HAP-1 (cell line): Measurements from ENCODE around the gene AMIGO1.
A peak's percentile ranks its signal among the peaks of the same experiment; 100 is the strongest.
"Not testable (repeated sequence)": the region's sequence is repeated elsewhere in the genome, so short reads cannot be mapped to it uniquely, and the experiment has no call there.

Source experiments
- DNase-seq, 2 experiments: peaks; one replicate each; pipeline ENCODE4 v3.0.0-alpha.2; 2016 to 2020; ENCODE audit warnings: low spot score in 2 of 2
- H3K27me3 ChIP-seq: fragments of 250-450 bp; sonication (Bioruptor Pico); 2 replicates; pipeline ENCODE4 v1.5.1; 2020; ENCODE audit warnings: low read depth, mild to moderate bottlenecking, moderate library complexity
- H3K36me3 ChIP-seq: fragments of 250-450 bp; sonication (Bioruptor Pico); replicated peaks from 2 replicates; pipeline ENCODE4 v1.5.1; 2020; ENCODE audit warnings: mild to moderate bottlenecking
- H3K4me1 ChIP-seq: fragments of 250-450 bp; sonication (Bioruptor Pico); 2 replicates; pipeline ENCODE4 v1.5.1; 2020; ENCODE audit warnings: mild to moderate bottlenecking
- H3K4me3 ChIP-seq: fragments of 250-450 bp; sonication (Bioruptor Pico); 2 replicates; pipeline ENCODE4 v1.5.1; 2020; ENCODE audit warnings: mild to moderate bottlenecking, moderate library complexity
- H3K9me3 ChIP-seq: fragments of 250-450 bp; sonication (Bioruptor Pico); 2 replicates; pipeline ENCODE4 v1.5.1; 2020; ENCODE audit warnings: mild to moderate bottlenecking, moderate library complexity
- in situ Hi-C: fragments of 300-500 bp; cut with MboI; formaldehyde crosslinking; loops from 3 replicates; pipeline ENCODE4 v1.14.3; 2020; ENCODE audit warnings: low sequenced_read_pairs, inconsistent platforms, mixed read lengths

Gene AMIGO1

GRCh38 chr1:109481646-109482045 lies 27.9 kb downstream of the AMIGO1 start:
- in situ Hi-C loops: no loop called here
- Histone ChIP-seq H3K27me3 (no peaks in the 10 kb centered on the region), H3K4me3 (no peak overlapping the region), H3K9me3 (no peaks in the 10 kb centered on the region), H3K36me3 (no peaks in the 10 kb centered on the region), H3K4me1 (peaks cover 10% of the 10 kb centered on the region)
- DNase-seq: no peak

- H3K36me3 ChIP-seq: no peaks in the 10 kb centered on the region
- no peak for DNase-seq
- peaks cover 10% of the 10 kb centered on the region for H3K4me1 ChIP-seq
- H3K27me3 ChIP-seq: no peaks in the 10 kb centered on the region
- in situ Hi-C loops: no loop called here
- H3K9me3 ChIP-seq: no peaks in the 10 kb centered on the region
- H3K4me3 ChIP-seq: no peak overlapping the region
Measured at GRCh38 chr1:109479901-109480300, 29.6 kb downstream of the AMIGO1 start.

GRCh38 chr1:109479311-109479710 lies 30.2 kb downstream of the AMIGO1 start:
- Histone ChIP-seq H3K4me1 (peaks cover 5% of the 10 kb centered on the region), H3K4me3 (no peak overlapping the region), H3K9me3 (no peaks in the 10 kb centered on the region), H3K27me3 (no peaks in the 10 kb centered on the region), H3K36me3 (no peaks in the 10 kb centered on the region)
- no peak for DNase-seq
- in situ Hi-C loops: no loop called here

GRCh38 chr1:109478806-109479205 lies 30.7 kb downstream of the AMIGO1 start:
- no peak overlapping the region for H3K4me3 ChIP-seq
- H3K9me3 ChIP-seq: no peaks in the 10 kb centered on the region
- H3K4me1 ChIP-seq: peaks cover 5% of the 10 kb centered on the region
- no peaks in the 10 kb centered on the region for H3K36me3 ChIP-seq
- H3K27me3 ChIP-seq: no peaks in the 10 kb centered on the region
- no peak for DNase-seq
- in situ Hi-C loops: no loop called here

- DNase-seq: no peak
- H3K9me3 ChIP-seq: no peaks in the 10 kb centered on the region
- H3K36me3 ChIP-seq: no peaks in the 10 kb centered on the region
- H3K27me3 ChIP-seq: no peaks in the 10 kb centered on the region
- H3K4me1 ChIP-seq: peaks cover under 1% of the 10 kb centered on the region; the same call in 1 of the 2 replicates
- no peak overlapping the region for H3K4me3 ChIP-seq
- in situ Hi-C loops: no loop called here
Measured at GRCh38 chr1:109477821-109478220, 31.7 kb downstream of the AMIGO1 start.

- no peaks in the 10 kb centered on the region for H3K27me3 ChIP-seq
- in situ Hi-C loops: no loop called here
- DNase-seq: no peak
Measured at GRCh38 chr1:109476825-109477224, 32.7 kb downstream of the AMIGO1 start.

GRCh38 chr1:109475261-109475660 lies 34.3 kb downstream of the AMIGO1 start:
- no peaks in the 10 kb centered on the region for H3K9me3 ChIP-seq
- no peaks in the 10 kb centered on the region for H3K36me3 ChIP-seq
- in situ Hi-C loops: no loop called here
- DNase-seq: no peak
- H3K4me3 ChIP-seq: no peak overlapping the region
- H3K4me1 ChIP-seq: no peaks in the 10 kb centered on the region
- H3K27me3 ChIP-seq: no peaks in the 10 kb centered on the region; the same call in none of the 2 replicates

More at GRCh38 chr1:109476825-109477224, 32.7 kb downstream of the AMIGO1 start:
- H3K9me3 ChIP-seq: no peaks in the 10 kb centered on the region
- no peaks in the 10 kb centered on the region for H3K36me3 ChIP-seq
- no peak overlapping the region for H3K4me3 ChIP-seq
- H3K4me1 ChIP-seq: no peaks in the 10 kb centered on the region

- in situ Hi-C loops: no loop called here
- no peaks in the 10 kb centered on the region; the same call in none of the 2 replicates for H3K27me3 ChIP-seq
- DNase-seq: no peak
- no peak overlapping the region for H3K4me3 ChIP-seq
- no peaks in the 10 kb centered on the region for H3K9me3 ChIP-seq
- no peaks in the 10 kb centered on the region for H3K4me1 ChIP-seq
- H3K36me3 ChIP-seq: no peaks in the 10 kb centered on the region
Measured at GRCh38 chr1:109474697-109475096, 34.8 kb downstream of the AMIGO1 start.

GRCh38 chr1:109473284-109474057 lies 36.1 kb downstream of the AMIGO1 start:
- H3K27me3 ChIP-seq, DNase-seq, H3K36me3 ChIP-seq, H3K9me3 ChIP-seq, in situ Hi-C loops, H3K4me3 ChIP-seq: not testable (repeated sequence)
- peaks cover 11% of the 10 kb centered on the region for H3K4me1 ChIP-seq

GRCh38 chr1:109472779-109473178 lies 36.7 kb downstream of the AMIGO1 start:
- H3K27me3 ChIP-seq: no peaks in the 10 kb centered on the region; the same call in none of the 2 replicates
- H3K4me1 ChIP-seq: peaks cover 17% of the 10 kb centered on the region
- DNase-seq: no peak
- no peaks in the 10 kb centered on the region for H3K36me3 ChIP-seq
- in situ Hi-C loops: no loop called here
- H3K9me3 ChIP-seq: no peaks in the 10 kb centered on the region
- H3K4me3 ChIP-seq: no peak overlapping the region

- Histone ChIP-seq H3K9me3 (no peaks in the 10 kb centered on the region), H3K36me3 (no peaks in the 10 kb centered on the region), H3K27me3 (no peaks in the 10 kb centered on the region; the same call in none of the 2 replicates), H3K4me1 (peaks cover 25% of the 10 kb centered on the region), H3K4me3 (no peak overlapping the region)
- in situ Hi-C loops: no loop called here
- no peak for DNase-seq
Measured at GRCh38 chr1:109470245-109470644, 39.3 kb downstream of the AMIGO1 start.

GRCh38 chr1:109468903-109469302 lies 40.6 kb downstream of the AMIGO1 start:
- peak in 1 of 2 experiments; percentile 87 for DNase-seq
- in situ Hi-C loops: no loop called here
- Histone ChIP-seq H3K36me3 (no peaks in the 10 kb centered on the region), H3K27me3 (no peaks in the 10 kb centered on the region; the same call in none of the 2 replicates), H3K4me3 (no peak overlapping the region), H3K4me1 (peaks cover 31% of the 10 kb centered on the region), H3K9me3 (no peaks in the 10 kb centered on the region)

GRCh38 chr1:109468061-109468460 lies 41.5 kb downstream of the AMIGO1 start:
- in situ Hi-C loops: no loop called here
- Histone ChIP-seq H3K4me3 (no peak overlapping the region), H3K9me3 (no peaks in the 10 kb centered on the region), H3K36me3 (no peaks in the 10 kb centered on the region), H3K27me3 (no peaks in the 10 kb centered on the region; the same call in none of the 2 replicates), H3K4me1 (peaks cover 31% of the 10 kb centered on the region)
- DNase-seq: no peak

GRCh38 chr1:109467301-109467777 lies 42.2 kb downstream of the AMIGO1 start:
- no peaks in the 10 kb centered on the region for H3K9me3 ChIP-seq
- no peaks in the 10 kb centered on the region; the same call in none of the 2 replicates for H3K27me3 ChIP-seq
- in situ Hi-C loops: no loop called here
- H3K4me1 ChIP-seq: peaks cover 31% of the 10 kb centered on the region
- peak overlapping the region; percentile 43 for H3K4me3 ChIP-seq
- no peaks in the 10 kb centered on the region for H3K36me3 ChIP-seq
- peak in 1 of 2 experiments; percentile 49 for DNase-seq
